ENCODE results near the gene ITGA2. TPM values are rescaled to one million over a fixed set of nuclear protein-coding genes. Genes with fewer than 3 reads are reported as not detected.

ITGA2 gene
- total RNA-seq, 1 experiment from 2014 or later = 5.5 TPM

- DNase-seq (ENCODE audit: extremely low read depth, low read depth) = no peak
Measured at GRCh38 chr5:53013857-53014256, 24.7 kb downstream of the ITGA2 start.

GRCh38 chr5:53017383-53017782 is 28.2 kb downstream of the ITGA2 start:
- no peak for DNase-seq (ENCODE audit: extremely low read depth, low read depth)

- no peak for DNase-seq (ENCODE audit: extremely low read depth, low read depth)
Measured at GRCh38 chr5:53017794-53018391, 28.7 kb downstream of the ITGA2 start.

GRCh38 chr5:53019320-53019719 is 30.2 kb downstream of the ITGA2 start:
- peak; percentile 30 for DNase-seq (ENCODE audit: extremely low read depth, low read depth)

GRCh38 chr5:53022930-53023511 is 33.9 kb downstream of the ITGA2 start:
- DNase-seq (ENCODE audit: extremely low read depth, low read depth) = no peak

GRCh38 chr5:53023969-53024368 is 34.8 kb downstream of the ITGA2 start:
- DNase-seq (ENCODE audit: extremely low read depth, low read depth) = no peak

GRCh38 chr5:53024535-53024934 is 35.4 kb downstream of the ITGA2 start:
- no peak for DNase-seq (ENCODE audit: extremely low read depth, low read depth)

GRCh38 chr5:53025487-53025886 is 36.3 kb downstream of the ITGA2 start:
- no peak for DNase-seq (ENCODE audit: extremely low read depth, low read depth)

- no peak for DNase-seq (ENCODE audit: extremely low read depth, low read depth)
Measured at GRCh38 chr5:53027913-53028312, 38.8 kb downstream of the ITGA2 start.

- no peak for DNase-seq (ENCODE audit: extremely low read depth, low read depth)
Measured at GRCh38 chr5:53029608-53030007, 40.5 kb downstream of the ITGA2 start.

GRCh38 chr5:53030893-53031292 is 41.7 kb downstream of the ITGA2 start:
- DNase-seq (ENCODE audit: extremely low read depth, low read depth) = no peak

- peak; percentile 22 for DNase-seq (ENCODE audit: extremely low read depth, low read depth)
Measured at GRCh38 chr5:53031695-53032096, 42.5 kb downstream of the ITGA2 start.

GRCh38 chr5:53032188-53032587 is 43.0 kb downstream of the ITGA2 start:
- DNase-seq (ENCODE audit: extremely low read depth, low read depth) = no peak

- DNase-seq (ENCODE audit: extremely low read depth, low read depth) = no peak
Measured at GRCh38 chr5:53034832-53035231, 45.7 kb downstream of the ITGA2 start.

- DNase-seq (ENCODE audit: extremely low read depth, low read depth) = no peak
Measured at GRCh38 chr5:53035868-53036381, 46.8 kb downstream of the ITGA2 start.

- no peak for DNase-seq (ENCODE audit: extremely low read depth, low read depth)
Measured at GRCh38 chr5:53037141-53037859, 48.1 kb downstream of the ITGA2 start.

GRCh38 chr5:53038196-53038847 is 49.2 kb downstream of the ITGA2 start:
- DNase-seq (ENCODE audit: extremely low read depth, low read depth) = no peak

GRCh38 chr5:53039855-53040254 is 50.7 kb downstream of the ITGA2 start:
- DNase-seq (ENCODE audit: extremely low read depth, low read depth) = no peak

- DNase-seq (ENCODE audit: extremely low read depth, low read depth) = no peak
Measured at GRCh38 chr5:53041071-53041692, 52.0 kb downstream of the ITGA2 start.

GRCh38 chr5:53041740-53042139 is 52.6 kb downstream of the ITGA2 start:
- DNase-seq (ENCODE audit: extremely low read depth, low read depth) = no peak

GRCh38 chr5:53045263-53045662 is 56.1 kb downstream of the ITGA2 start:
- DNase-seq (ENCODE audit: extremely low read depth, low read depth) = no peak

Measured in NCI-H460 (cell line).